CD4-positive, alpha-beta T cell treated with Interleukin-15 for 4 hours (primary cell): Measurements from ENCODE around the gene NOL6.
"Not testable (repeated sequence)": the region's sequence is repeated elsewhere in the genome, so short reads cannot be mapped to it uniquely, and the experiment has no call there.

Experiments
- DNase-seq: peaks from one replicate; pipeline ENCODE4 v3.0.0-alpha.2; 2020; ENCODE audit warnings: low spot score

Gene NOL6

GRCh38 chr9:33472881-33473615, 676 bp downstream of the NOL6 start:
- DNase-seq = no peak

GRCh38 chr9:33472171-33472880, 1.4 kb downstream of the NOL6 start:
- no peak for DNase-seq

GRCh38 chr9:33471361-33471760, 2.4 kb downstream of the NOL6 start:
- no peak for DNase-seq

- DNase-seq = no peak
Observed at GRCh38 chr9:33469891-33470290, 3.8 kb downstream of the NOL6 start.

- no peak for DNase-seq
Observed at GRCh38 chr9:33468797-33469621, 4.7 kb downstream of the NOL6 start.

GRCh38 chr9:33468215-33468730, 5.5 kb downstream of the NOL6 start:
- DNase-seq = no peak

GRCh38 chr9:33467526-33467925, 6.2 kb downstream of the NOL6 start:
- DNase-seq = no peak

- DNase-seq = peak; percentile 80
Observed at GRCh38 chr9:33466565-33467495, 6.9 kb downstream of the NOL6 start.

- no peak for DNase-seq
Observed at GRCh38 chr9:33465596-33466564, 7.8 kb downstream of the NOL6 start.

GRCh38 chr9:33465096-33465495, 8.6 kb downstream of the NOL6 start:
- no peak for DNase-seq

- DNase-seq = no peak
Observed at GRCh38 chr9:33464045-33464636, 9.6 kb downstream of the NOL6 start.

GRCh38 chr9:33463151-33463550, 10.6 kb downstream of the NOL6 start:
- no peak for DNase-seq

- no peak for DNase-seq
Observed at GRCh38 chr9:33461492-33461891, 12.2 kb downstream of the NOL6 start.

GRCh38 chr9:33460854-33461253, 12.9 kb downstream of the NOL6 start:
- DNase-seq = no peak

- no peak for DNase-seq
Observed at GRCh38 chr9:33459115-33459514, 14.6 kb downstream of the NOL6 start.

- peak; percentile 84 for DNase-seq
Observed at GRCh38 chr9:33458444-33458843, 15.3 kb downstream of the NOL6 start.

- DNase-seq = peak; percentile 29
Observed at GRCh38 chr9:33455945-33456344, 17.8 kb downstream of the NOL6 start.

GRCh38 chr9:33455456-33455855, 18.3 kb downstream of the NOL6 start:
- not testable (repeated sequence) for DNase-seq

GRCh38 chr9:33454661-33455026, 19.1 kb downstream of the NOL6 start:
- not testable (repeated sequence) for DNase-seq
